ENCODE results near the gene KLF13.

KLF13 gene

DNA sequence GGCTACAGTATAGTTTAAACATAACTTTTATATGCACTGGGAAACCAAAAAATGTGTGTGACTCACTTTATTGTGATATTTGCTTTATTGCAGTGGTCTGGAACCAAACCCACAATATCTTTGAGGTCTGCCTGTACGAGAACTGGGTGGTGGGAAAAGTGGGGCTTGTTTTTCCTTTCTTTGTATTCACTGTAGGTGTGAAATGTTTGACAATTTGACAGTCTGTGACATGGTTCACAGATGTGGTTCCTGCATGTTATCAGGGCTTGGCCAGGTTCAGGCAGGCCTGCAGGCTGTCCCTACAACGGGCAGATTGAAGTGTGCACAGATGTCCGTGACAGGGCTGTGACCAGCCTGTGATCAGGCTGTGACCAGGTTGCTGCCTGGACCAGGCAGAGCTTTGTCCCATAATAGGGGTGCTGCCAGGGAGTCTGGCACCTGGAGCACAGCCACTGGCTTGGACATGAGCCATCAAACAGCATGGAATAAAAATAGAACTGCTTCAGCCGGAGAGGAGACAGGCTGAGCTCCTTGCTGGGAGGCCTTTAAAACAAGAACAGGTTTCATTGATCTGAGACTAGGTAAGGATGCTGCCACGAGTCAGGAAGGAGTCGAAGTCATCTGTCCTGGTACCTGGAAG lies 61.0 kb downstream of the KLF13 start:
- DNase-seq: no peak

DNA sequence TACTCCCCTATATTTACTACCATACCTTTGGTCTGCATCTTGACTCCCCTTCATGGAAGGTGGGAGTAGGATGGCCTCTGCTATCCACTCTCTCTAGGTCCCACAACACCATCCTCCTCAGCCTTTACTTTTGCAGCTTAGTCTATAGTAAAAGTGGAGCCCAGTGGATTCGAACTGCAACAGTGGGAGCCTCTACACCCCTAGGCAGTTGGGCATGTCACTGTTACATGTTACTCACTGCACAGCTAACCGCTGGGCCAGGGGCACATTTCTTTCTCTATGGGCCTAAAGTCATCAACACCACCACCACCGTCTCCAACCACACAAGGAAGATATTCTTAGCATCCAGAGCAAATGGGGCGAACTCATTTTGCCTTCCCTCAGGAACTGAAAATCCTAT lies 62.9 kb downstream of the KLF13 start:
- DNase-seq: no peak

DNA sequence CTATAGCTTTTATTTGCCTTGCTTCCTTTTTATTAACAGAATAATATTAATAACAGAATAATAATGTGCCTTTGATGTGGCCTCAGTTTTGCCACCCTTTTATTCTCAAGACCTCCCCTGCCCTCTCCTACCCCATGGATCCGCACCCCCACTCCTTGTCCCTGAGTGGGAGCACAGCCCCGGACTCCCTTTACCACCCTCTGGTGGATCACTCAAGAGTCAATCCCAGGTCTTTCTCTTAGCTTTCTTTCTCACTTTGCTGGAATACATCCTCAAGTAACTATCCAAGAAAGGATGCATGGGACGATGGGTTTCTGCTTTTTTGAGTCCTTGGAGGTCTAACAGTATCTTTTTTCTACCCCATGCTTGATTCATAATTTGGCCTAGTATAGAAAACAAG lies 63.4 kb downstream of the KLF13 start:
- DNase-seq: no peak

DNA sequence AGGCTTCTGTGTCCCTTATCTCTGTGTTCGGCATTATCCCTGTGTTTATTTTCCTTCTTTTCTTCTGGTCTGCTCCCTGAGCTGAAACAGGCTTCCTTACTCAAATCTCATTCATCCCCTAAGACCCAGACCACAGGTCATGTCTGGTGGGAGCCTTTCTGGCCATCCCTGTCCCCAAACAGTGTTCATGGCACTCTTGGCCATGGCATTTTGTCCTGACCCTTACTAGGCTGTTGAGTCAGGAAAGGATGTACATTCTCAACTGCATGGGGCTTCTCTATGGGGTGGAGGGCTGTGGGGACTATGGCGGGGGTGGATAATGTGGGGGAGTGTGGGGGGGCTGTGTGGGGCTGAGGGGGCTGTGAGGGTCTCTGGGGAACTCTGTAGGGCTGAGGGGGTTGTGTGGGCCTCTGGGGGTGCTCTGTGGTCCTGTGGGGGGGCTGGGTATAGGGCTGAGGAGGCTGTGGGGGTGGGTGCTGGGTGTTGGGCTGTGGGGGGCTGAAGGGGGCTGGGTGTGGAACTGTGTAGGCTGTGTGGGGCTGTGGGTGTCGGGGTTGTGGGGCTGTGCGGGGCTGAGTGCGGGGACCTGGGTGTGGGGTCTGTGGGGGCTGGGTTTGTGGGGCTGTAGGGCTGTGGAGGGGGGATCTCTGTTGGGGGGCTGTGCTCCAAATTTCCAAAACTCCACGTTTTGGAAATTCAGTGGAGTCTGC lies 64.3 kb downstream of the KLF13 start:
- DNase-seq: no peak

DNA sequence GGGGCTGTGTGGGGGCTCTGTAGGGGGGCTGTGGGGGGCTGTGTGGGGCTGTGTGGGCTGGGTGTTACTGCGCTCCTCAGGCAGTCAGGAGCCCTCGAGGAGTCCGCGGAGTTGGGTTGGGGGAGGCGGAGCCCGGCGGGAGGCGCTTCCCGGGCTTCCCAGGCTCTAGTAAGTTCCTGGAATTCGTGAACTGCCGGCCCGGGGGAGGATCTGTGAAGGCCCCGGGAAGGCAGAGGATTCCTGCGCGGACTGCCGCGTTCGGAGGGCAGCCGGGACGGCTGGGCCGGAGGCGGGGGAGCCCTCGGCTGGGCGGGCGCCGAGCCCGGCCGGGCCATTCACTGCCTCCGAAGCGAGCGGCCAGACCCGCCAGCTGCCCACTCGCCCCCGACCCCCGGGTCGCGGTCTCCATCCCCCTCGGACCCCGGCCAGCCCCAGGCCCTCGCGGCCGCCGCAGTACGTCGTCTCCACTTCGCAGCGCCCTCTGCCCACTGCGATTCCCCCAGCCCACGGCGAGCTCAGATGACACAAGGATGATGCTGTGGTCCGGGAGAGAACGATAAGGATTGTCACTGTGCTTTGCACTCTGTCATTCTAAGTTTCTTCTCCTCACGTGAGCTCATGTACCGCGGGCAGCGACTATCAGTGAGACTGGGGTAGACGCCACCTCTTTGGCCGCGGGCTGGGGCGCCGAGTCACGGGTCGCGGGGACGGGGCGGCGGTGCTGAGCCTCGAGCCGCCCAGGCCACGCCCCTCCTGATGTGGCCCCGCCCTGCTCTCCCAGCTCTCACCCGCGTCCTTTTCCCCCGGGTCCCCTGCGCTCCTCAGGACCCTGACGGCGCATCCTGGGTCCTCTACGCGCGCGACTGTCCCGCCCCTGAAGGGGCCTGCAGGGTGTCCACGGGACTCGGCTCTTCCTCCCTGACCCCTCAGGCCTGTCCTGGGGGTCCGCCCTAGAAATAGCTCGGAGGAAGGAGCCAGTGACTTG lies 65.3 kb downstream of the KLF13 start:
- peak; percentile 7 to 8 for DNase-seq

DNA sequence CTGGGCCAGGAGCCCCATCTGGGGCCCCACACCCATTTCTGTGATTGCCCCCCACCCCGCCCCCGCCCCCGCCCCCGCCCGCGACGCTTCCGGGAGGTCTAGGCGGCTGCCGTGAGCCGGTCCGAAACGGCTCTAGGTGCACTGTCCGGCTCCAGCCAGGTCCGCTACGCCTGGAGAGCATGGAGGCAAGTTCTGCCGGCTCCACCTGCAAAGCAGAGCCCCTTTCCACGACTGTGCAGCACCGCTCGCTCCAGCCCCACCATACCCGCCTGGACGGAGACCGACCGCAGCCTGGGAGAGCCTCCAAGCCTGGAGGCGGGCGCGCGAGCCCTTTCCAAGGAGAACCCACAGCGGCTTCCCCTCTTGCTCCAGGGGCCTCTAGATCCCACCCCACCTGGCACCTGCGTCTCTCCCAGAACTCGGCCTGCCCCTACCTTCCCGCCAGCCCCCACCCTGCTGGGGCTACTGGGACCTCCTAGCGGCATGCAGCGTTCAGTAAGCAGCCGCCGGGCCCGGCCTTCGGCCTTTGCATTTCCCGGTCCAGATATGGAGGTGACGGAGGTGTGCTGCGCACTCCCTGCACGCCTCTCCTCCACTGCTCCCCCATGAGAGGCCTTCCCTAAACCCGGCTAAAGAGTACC lies 66.2 kb downstream of the KLF13 start:
- DNase-seq: no peak

DNA sequence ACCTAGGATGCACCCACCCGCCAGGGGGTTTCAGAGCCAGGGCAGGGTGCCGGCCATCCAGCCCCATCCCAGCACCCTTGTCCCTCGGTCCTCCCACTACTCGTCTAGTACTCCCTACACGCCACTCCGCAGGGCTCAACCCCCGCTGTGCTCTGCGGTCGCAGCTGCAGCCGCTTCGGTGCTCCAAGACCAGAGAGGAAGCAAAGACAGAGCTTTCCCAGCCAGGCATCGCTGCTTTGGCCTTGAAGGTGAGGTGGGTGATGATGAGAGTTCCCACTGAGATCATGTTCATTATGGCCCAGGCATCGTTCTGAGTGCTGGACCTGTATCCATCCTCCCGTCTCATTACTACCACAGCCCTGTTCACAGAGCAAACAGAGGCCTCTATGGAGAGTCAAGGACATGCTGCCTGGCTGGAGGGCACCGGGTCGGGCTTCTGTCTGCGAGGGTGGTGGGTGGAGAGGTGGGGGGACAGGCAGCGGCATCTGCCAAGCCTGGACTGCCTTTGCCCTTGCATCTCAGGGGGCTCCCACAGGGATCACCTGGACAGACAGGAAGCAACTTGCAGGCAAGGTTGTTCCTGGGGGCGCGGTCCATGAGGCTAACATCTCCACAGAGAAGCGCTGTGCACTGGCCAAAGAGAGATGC lies 66.9 kb downstream of the KLF13 start:
- DNase-seq: no peak

DNA sequence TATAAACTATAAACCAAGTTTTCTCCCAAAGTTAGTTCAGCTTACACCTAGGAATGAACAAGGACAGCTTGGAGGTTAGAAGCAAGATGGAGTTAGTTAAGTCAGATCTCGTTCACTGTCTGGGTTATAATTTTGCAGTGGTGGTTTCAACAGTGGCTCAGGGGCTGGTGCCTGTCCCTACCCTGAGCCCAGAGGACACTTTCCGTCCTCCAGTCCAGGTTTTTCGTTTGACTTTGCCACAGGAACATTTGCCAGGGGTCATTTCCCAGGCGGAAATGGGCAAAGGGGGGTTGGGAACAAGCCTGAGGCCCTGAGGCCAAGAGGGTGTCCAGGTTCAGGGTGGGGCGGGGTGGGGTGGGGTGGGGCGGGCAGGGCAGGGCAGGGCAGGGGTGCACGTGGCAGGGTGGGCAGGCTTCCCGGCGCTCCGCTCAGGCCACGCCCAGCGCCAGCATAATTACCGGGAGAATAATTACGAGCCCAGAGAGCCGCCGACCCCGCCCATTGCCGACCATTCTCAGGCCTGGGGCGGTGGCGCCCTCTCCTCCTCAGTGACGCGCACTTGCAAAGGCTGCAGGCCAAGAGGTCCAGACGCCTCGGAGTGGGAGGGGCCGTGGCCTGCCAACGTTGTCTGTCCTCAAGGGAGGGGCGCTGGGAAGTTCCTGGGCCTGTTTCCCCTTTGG lies 70.4 kb downstream of the KLF13 start:
- DNase-seq: no peak

DNA sequence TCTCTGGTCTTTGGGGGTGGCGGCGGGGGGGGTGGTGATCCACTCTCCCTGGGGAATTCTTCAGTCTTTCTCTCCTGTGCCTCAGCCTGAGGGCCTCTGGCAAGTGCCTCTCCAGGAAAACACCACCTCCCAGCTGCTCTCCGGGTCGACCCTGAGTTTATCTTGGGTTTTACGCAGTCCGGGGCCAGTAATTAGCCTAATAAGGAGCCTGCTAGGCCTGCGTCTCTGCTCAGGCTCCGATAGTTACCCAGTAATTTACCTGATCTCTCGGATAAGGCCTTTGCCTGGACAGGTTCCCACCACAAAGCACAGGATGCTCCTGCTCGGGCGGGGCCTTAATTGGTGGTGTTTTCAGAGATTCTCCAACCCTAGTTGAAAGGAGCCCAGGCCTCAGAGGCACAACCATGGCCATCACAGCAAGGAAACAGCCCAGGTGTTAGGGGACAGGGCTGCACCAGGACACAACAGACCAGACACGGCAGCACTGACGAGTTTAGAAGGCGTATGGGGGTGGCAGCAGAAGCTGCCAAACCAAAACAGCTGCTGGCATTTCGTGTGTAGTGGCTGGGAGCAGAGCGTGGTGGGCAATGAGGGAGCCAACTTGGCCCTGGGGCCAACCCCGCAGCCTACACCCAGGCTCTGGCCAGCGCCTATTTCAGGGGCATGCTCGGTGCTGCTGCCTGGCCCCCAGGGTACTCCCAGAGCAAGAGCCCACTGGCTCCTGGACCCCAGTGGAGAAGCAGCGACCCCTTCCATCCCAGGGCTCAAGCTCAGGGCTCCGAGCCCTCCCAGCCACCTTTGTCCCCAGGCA lies 71.4 kb downstream of the KLF13 start:
- no peak for DNase-seq

DNA sequence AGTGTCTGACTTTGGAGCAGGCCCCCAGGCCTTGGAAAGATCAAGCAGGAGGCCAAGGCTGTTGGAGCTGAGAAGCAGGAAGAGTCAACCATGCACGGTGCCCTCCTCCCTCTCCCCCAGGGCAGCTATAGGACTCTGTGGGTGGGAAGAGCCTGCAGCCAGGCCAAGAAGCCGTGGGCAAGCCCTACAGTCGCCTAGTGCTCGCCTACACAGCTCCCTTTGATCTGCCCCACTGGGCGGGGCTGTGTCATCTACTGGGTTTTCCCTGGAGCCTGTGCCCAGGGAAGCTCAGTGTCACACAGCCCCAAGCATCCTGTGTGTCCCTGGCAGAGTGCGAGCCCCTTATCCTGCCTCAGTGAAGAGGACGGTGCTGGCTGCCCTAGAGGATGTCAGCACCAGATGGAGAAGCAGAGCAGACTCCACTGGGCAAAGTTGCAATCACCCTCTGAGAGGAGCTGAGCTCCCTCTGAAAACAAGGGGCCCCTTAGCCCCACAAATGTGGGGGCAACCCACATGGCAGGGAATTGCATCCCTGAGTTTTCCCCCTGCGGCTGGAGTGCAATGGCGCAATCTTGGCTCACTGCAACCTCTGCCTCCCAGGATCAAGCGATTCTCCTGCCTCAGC lies 72.2 kb downstream of the KLF13 start:
- DNase-seq: no peak

DNA sequence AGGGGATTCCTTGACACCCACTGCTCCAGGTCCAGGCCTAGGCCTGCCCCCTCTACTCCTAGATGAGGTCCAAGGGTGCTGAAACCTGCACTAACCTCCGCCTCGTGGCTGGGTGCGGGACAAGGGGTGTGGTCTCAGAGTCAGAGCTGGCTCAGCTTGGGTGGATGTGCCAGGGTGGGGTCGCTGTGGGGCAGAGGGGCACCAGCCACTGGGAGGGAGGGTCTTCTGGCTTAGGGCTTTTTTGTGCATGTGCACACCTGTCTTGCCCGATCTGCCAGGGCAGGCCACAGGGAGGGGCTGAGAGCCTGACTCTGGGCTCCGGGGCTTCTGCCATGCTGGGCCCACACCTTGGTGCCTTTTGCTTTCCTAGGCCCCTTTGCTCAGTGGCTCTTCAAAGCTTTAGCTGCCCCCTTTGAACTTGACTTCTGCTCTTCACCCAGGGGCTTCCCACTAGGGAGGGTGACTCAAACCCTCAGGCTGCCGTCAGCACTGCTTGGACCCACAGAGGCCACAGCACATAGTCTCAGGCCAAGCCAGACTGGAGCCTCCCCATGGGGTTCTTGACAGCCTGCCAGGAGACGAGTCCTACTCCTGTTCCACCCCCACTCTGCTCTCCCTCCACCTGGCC lies 73.0 kb downstream of the KLF13 start:
- DNase-seq: no peak

DNA sequence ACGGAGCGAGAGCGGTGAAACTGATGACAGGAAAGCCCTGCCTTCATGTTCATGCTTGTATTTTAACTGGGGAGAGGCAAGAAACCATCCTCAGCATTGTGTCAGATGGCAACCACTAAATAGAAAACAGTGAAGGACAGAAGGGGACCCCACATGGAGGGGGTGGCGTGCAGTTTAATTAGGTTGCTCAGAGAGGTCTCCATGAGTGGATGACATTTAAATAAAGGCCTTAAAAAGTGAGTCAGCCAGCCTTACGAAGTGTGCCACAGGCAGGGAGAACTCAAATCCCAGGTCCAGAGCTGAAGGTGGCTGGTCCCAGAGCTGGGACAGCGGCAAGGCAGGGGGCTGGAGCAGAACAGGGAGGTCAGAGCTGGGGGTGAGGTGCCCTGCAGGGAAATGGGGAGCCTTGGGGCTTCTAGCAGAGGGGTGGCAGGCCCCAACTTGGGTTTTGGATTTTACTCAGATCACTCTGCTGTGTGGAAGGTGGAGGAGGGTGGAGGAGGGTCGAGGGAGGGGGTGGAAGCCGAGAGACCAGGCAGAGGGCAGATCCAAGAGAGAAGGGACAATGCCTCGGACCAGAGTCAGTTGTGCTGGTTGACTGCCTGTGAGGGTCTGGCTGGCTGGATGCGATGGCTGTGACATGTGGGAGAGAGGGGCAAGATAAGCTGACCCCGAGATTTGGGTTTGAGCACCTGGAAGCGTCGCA lies 73.7 kb downstream of the KLF13 start:
- DNase-seq: no peak

DNA sequence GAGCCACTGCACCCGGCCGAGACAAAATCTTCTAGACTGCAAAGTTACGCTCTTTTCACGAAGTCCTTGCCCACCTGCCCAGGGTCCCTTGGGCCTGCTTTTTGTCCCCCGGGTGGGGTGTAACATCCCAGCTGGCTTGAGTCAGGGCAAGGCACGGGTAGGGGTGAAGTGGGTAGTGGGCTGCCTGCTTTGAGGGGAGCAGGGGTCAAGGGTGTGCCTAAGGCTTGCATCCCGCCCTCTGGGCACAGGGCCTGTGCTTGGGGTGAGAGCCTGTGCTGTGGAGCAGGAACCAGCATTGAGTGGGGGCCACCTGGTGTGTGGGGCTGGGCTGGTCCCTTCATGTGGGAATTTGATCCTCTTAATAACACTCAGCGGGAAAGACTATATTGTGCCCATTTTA lies 74.6 kb downstream of the KLF13 start:
- no peak for DNase-seq

DNA sequence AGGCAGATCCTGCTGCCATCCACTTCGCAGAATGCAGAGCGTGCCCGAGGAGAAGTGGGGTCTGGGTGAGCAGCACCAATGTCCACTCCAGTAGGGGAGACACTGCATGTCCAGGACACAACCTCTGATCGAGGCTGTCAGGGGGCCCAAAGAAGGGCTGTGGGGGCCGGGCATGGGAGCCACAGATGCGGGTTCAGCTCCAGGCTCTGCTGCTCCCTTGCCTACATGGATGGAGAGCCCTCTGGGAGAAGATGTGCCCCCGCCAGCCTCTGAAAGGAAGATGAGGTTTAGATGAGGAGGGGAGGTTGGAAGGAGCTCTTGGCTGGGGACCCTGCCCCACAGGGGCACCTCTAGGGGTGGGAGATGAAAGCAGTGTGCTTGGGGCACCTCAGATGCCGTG lies 75.4 kb downstream of the KLF13 start:
- no peak for DNase-seq

DNA sequence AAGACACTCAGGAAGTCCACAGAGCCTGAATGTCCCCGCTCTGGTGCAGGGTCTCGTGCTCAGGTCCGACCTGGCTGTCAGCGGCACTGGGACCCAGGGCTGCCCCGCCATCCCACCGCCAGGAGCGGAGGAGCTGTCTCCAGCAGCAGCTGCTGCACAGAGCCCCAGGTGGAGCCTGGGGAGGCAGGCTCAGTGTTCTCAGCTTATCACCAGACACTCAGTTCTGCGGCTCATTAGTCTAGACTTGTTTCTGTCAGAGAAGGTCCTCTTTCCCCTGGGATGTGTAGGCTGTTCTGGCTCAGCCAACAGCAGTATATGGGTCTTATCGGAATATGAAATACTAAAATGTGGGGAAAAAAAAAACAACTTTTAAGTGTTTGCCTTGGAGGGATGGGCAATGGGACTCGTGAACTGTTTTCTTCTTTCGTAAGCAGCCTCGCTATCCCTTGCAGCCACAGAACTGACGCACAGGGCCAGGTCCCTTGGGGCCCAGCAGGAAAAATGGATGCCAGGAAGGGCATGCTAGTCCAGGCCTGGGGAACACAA lies 75.9 kb downstream of the KLF13 start:
- DNase-seq: no peak

DNA sequence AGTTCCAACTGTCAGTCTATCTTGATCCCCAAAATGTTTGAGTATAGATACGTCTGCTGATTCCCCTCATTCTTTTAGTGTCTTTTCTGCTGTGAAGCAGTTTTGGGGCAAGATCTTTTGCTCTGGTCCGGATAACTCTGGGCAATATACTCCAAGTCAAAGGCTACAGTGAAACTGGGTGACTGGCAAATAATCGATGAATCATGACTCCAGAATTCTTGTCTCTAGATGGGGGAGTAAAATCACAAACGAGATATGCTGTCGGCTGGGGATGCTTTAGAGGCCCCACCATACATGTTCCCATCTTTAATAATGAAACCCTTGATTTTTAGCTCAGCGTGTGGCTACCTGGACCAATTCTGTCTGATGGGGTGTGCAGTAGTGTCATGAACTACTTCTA lies 76.5 kb downstream of the KLF13 start:
- no peak for DNase-seq

DNA sequence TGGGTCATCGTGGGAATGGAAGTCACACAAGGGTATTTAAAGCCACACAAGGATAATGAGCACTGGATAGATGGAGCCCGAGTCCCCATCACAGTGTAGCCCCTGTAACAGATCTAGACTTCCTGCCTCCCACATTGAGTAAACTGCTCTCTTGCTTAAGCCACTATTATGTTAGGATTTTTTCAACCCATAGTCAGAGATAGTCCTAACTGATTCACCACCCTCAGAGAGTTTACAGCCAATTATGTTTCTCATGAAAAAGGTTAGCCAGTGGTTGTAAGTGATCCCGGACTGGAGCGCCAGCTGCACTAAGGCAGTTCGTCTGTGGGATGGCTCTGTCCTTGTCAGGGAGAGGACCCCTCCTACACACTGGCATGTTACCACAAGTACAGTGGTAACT lies 77.0 kb downstream of the KLF13 start:
- DNase-seq: no peak

DNA sequence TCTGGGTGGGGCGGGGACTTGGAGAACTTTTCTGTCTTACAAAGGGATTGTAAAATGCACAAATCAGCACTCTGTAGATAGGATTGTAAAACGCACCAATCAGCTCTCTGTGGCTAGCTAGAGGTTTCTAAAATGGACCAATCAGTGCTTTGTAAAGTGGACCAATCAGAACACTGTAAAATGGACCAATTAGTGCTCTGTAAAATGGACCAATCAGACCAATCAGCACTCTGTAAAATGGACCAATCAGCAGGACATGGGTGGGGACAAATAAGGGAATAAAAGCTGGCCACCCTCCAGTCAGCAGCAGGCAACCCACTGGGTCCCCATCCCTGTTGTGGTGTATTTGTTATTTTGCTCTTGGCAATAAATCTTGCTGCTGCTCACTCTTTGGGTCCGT lies 77.7 kb downstream of the KLF13 start:
- no peak for DNase-seq

Measured in AML-193 (cell line).